ENCODE results near the gene IL32.

The IL32 gene

DNA sequence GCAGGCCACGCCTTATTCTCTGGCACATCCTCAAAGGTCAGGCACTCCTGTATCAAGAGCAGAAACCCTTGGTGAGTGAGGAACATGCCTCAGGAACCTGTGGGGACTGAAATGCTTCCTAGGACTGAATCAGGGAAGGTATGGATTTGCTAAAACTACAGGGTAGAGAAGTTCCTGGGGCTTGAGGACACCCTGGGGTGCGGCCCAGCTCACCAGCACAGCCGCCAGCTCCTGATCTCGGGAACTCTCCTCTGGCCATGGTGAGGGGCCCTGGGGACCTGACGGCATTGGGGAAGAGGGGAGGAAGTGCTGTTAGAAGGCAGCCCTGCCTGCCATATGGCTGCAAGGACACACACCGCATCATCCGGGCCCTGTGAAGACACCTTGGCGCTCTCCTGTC, 26.1 kb downstream of the IL32 start:
- DNase-seq: no peak

- DNase-seq: peak; percentile 64
Measured at GRCh38 chr16:3092501-3092941, 27.1 kb downstream of the IL32 start.

- no peak for DNase-seq
Measured at GRCh38 chr16:3094289-3095027, 29.0 kb downstream of the IL32 start.

DNA sequence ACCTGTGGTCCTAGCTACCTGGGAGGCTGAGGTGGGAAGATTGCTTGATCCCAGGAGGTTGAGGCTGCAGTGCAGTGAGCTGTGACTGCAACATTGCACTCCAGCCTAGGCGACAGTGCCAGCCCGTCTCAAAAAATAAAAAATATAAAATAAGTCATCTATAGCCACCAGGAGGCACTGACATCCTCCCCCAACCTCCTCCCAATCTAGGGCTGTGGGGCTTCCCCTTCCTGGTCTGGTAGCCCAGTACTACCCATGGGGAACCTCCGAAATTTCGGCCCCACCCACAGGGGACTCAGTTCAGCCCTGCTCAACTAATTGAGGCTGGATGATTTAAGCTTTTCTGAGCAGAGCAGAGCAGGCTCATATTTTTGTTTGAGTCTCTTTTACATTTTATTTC, 30.4 kb downstream of the IL32 start:
- DNase-seq: no peak

DNA sequence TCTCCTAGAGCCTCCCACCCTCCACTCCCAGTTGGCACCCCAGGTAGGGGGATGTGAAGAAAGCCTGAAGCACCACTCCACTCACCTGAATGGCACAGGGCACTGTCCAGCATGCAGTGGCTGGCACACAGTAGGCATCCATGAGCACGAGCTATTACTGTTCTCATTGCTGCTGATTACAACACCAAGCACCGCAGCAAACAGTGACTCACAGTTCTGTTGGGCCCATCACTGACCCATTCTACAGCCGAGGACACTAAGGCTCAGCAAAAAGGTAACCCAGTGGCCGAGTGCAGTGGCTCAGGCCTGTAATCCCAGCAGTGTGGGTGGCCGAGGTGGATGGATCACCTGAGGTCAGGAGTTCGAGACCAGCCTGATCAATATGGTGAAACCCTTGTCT, 30.9 kb downstream of the IL32 start:
- DNase-seq: no peak

GRCh38 chr16:3097266-3097665, 31.8 kb downstream of the IL32 start:
- no peak for DNase-seq

GRCh38 chr16:3098459-3099394, 33.3 kb downstream of the IL32 start, which contains the start of gene ZSCAN10:
Gene ZSCAN10, minus strand, starts transcription at chr16:3099294. Its CDS starts 6,357 bp downstream, at chr16:3092937.
- peak; percentile 31 for DNase-seq

DNA sequence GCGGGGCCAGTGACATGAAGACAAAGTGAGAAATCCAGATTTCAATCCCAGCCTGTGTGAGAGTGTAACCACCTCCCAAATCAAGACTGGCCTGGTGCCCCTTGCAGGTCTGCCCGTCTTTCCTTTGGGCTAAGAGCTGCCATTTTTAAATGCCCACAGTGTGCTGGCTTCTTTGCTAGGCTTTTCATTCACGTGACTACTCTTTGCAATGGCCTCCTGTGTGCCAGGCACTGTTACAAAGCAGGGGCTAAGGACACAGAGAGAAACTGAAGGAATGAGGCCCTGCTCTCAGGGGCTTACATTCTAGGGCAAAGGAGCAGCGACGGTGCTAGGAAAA, 33.9 kb downstream of the IL32 start:
- DNase-seq: no peak

GRCh38 chr16:3099732-3100499, 34.5 kb downstream of the IL32 start:
- peak; percentile 69 for DNase-seq

GRCh38 chr16:3101018-3101840, 35.8 kb downstream of the IL32 start:
- no peak for DNase-seq

DNA sequence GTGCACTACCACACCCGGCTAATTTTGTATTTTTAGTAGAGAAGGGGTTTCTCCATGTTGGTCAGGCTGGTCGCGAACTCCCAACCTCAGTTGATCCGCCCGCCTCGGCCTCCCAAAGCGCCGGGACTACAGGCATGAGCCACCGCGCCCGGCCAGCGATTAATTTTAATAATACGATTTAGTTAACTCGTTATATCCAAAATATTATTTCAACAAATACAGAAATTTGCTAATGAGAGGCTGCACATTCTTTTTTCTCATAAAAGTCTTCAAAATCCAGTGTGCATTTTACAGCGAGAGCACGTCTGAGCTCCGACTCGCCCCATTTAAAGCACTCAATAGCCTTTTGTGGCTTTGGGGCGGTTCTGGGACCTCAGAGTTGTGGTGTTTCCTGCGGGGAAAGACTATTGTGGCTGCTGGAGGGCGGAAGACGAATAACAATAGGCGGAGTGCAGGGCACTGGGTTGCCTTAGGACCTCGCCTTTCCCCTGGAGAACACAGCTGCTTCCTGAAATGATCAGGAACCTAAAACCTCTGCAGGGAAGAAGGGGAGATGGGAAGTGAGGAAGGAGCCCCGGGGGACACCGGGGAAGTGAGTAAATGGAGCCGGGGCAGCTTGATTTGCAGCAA, 36.5 kb downstream of the IL32 start:
- no peak for DNase-seq

- DNase-seq: peak; percentile 86
Measured at GRCh38 chr16:3106205-3106928, 40.9 kb downstream of the IL32 start.

DNA sequence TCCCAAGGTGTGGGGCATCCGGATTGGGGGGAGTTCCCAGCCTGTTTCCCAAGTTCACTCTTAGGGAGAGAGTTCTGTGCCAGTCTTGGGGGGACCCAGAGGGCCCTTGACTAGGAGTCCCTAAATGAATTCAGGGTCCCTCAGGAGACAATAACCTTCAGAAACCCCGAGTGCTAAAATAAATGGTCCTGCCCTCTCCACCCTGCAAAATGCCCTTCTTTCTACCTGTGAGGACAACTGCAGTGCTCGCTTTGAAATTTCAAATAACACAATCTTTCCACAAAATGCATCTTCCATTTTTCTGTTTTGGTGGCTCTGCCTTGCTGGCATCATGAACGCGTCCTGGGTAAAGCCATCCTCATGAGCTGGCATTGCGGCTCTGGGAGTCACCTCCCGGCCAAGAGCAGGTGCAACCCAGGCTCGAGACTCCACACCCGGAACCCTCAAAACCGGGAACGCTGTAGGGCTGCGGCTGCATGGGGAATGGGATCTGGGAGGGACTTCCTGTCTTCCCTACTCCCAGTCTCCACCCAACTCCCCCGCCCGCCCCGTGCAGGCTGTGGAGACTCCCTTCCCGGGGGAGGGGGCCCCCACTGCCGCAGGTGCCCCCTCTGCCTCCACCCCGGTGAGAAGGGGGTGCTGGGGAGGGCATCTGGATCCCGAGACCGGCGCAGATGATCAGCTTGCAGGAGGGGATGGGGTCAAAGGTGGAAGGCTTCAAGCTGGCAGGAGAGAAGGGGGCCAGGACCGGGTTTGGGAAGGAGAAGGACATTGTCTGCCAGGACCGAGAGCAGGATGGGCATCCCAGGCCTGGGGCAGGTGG, 46.8 kb downstream of the IL32 start, which contains the start of gene ZNF205:
TSS of gene ZNF205 (plus strand) at position 529 of the 823 bp plus-strand sequence. CDS start 845 bp downstream, outside the sequence.
- peak; percentile 70 for DNase-seq

DNA sequence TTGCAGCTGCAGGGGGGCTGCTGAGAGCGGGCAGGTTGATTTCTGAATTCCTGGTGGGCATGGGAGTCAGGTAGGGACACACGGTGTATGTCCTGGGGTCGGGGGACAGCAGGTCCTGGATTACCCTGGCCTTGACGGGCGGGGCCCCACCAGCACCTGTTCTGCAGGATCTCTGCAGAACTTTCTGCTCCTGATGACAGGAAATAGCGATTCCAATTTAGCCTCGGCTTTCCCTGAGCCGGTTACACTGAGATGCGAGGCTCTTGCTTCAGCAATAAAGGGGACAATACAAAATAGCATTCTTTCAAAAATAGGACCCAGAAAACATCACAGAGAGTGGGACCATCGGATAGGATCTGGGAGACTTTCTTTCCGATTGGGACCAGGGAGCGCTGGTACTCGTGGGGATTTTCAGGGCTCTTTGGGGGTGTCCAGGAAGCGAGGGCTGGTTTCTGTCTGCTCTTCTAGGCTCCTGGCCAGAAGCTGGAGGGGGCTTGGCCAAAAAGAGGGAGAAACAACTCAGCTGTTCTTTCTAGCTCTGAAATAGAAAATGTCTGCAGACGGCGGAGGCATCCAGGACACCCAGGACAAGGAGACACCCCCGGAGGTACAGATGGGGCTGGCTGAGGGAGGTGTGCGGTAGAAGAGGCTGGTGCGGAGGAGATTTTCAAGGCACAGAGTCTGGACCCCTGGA, 47.6 kb downstream of the IL32 start:
- peak; percentile 41 for DNase-seq

DNA sequence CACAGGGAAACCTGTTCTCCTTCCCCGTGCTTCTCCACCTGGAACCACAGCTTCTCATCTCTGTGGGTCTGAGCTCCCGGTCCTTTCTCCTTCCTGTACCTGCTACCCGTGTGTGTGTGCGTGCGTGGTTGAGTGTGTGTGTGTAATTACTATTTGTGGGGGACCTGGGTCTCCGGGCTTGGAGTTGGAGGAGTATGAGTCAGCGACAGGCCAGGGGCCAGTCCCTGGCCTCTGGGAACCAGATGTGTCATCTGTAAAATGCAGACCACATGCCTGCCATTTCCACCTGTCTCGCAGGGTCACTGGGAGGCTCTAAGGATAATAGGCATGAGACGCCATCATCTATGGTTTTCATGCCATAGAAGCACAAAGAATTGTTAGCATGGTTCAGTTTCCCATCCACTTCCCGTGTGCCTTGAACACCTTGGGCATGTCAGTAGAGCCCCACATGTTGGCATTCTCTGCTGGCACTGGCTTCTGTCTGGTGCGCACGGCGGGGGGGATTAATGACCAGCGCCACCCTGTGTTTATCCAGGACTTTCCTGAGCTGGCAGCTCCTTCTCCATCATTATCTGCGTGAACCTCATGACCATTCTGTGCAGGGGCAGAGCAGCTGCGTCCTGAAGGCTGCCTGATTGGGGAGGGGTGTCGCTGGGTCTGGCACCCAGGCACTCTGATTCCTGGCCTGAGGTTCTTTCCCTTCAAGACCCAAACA, 48.5 kb downstream of the IL32 start:
- DNase-seq: no peak

- DNase-seq: no peak
Measured at GRCh38 chr16:3115003-3115402, 49.6 kb downstream of the IL32 start.

DNA sequence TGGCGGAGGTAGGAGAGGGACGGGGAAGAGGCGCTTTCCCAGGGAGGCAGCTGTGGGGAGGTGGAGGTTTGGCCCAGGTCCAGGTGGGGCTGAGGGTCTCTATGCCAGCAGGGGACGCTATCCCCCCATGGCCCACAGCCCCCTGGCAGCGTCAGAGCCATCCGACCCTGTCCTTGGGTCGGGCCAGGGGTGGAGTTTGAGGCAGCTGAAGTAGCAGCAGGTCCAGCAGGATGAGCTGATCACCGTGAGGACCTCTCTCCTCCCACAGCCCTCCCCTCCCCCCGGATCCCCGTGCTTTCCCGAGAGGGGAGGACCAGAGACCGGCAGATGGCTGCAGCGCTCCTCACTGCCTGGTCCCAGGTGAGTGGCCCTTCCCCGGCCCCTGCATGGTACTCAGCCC, 50.1 kb downstream of the IL32 start:
- no peak for DNase-seq

DNA sequence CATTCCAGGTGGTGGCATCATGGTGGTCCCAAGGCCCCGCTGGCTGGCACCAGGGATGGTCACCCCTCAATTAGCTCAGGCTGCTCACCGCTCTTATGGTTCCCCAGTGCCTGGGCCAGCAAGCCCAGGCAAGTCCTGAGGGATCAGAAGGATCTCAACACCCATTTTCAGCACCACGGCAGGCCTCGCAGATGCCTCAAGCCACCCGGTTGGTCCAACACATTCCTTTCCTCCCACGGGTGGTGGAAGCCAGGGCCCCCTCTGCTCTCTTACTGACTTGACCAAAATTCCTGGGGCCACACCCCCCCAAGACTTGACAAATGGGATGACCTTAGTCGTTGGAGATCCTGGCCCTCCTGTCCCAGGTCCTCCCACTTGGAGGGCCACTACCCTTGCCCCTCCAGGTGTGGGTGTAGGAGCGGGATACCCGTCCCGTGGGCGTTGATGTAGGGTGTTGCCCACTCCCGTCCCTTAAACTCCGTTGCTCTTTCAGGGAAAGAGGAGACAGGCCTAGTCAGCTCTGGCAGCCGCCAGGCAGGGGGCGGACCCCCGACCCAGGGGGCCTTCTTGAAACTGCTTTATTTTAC, 52.9 kb downstream of the IL32 start:
- DNase-seq: no peak
